GM10847 (cell line): Measurements from ENCODE around the gene TBX22.

ENCODE experiments used
- POLR2A ChIP-seq: IDR thresholded peaks from 2 replicates; pipeline ENCODE4 v1.6.1; 2011; ENCODE audit not compliant: insufficient read length; ENCODE audit errors: extremely low read depth

Gene TBX22

GRCh38 chrX:80014141-80014940 lies at the start of gene TBX22:
TBX22 (plus strand) TSS chrX:80014753; CDS start chrX:80022270, 7,517 bp downstream.
- TF ChIP-seq POLR2A: no peak

GRCh38 chrX:79975605-79976004 lies 38.9 kb upstream of the TBX22 start:
- no peak for TF ChIP-seq POLR2A

- no peak for TF ChIP-seq POLR2A
Measured at GRCh38 chrX:80004458-80004857, 10.1 kb upstream of the TBX22 start.

- TF ChIP-seq POLR2A: no peak
Measured at GRCh38 chrX:80011522-80011921, 3.0 kb upstream of the TBX22 start.

DNA sequence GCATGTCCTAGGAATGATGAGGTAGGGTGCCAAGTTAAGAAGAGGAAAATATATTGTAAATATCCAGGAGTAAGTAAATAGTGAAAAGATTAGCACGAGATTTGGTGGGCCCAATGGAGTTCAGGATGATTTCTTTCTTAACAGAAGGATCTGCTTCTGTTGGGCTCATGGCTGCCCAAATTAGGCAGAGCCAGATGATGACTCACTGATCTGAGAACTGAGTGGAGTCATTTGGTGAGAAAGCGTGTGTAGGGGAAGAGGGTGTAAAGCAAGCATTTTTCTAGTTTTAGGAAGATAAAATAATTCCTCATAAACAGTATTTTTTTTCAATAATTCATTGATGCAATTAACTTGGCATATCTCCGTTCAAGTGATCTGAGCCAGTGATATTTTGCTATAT lies 1.6 kb downstream of the TBX22 start:
- no peak for TF ChIP-seq POLR2A

- no peak for TF ChIP-seq POLR2A
Measured at GRCh38 chrX:80021621-80022020, 7.1 kb downstream of the TBX22 start.

GRCh38 chrX:80022363-80023031 lies 7.9 kb downstream of the TBX22 start:
- TF ChIP-seq POLR2A: no peak

DNA sequence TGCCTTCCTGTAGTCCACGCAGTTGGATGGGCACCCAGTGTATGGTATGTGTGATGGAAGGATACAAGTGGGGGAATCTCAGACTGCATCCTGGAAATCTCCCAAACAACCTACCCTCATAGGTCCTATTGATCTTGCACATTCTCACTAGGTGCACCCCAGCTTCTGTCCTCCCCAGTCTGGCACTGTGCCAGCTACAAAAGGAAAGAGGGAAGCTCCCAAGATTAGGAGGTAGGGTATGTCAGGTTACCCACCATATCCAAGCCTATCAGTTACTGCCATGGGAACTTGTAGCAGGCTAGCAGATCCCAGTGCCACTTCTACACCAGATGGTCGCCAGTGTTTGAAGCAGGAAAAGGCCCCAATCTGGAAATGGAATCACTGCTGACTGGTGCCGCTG lies 11.6 kb downstream of the TBX22 start:
- TF ChIP-seq POLR2A: no peak
